PC-3 (cell line): ENCODE results near the gene GASK1B. TPM values are rescaled to one million over a fixed set of nuclear protein-coding genes. Genes with fewer than 3 reads are reported as not detected.

Source experiments
- ATAC-seq: fragments of 200-7000 bp; cut with Tn5 transposase; 2 replicates; pipeline ENCODE4 v1.9.1; 2020; ENCODE audit warnings: mild to moderate bottlenecking, moderate library complexity
- BruUV-seq: library from RNA; stranded (reverse); fragments of 400-500 nt; replicated peaks from 2 replicates; lab custom pipeline; 2021; lab: Mats Ljungman, UMichigan
- CTCF ChIA-PET: fragments of 300-600 bp; sonication (Branson Sonifier 250); formaldehyde crosslinking; loops from one replicate; lab custom pipeline; 2022; ENCODE audit warnings: antibody characterized with exemption; lab: Charles Lee
- POLR2A ChIA-PET: fragments of 300-600 bp; sonication (Branson Sonifier 250); formaldehyde crosslinking; loops from one replicate; lab custom pipeline; 2022; ENCODE audit warnings: antibody characterized with exemption; ENCODE audit not compliant: unreplicated experiment; lab: Charles Lee
- DNase-seq: peaks from one replicate; pipeline ENCODE4 v3.0.0-alpha.2; 2015
- H2AFZ ChIP-seq: fragments of 300-600 bp; sonication (generic); 2 replicates; pipeline ENCODE4 v1.6.0; 2016; ENCODE audit warnings: antibody characterized with exemption, low read length
- H3F3A ChIP-seq: fragments of 300-600 bp; sonication (generic); one replicate; pipeline ENCODE4 v1.6.0; 2017; ENCODE audit warnings: antibody characterized with exemption, low read length, control low read depth, mild to moderate bottlenecking; ENCODE audit not compliant: unreplicated experiment
- H3K27ac ChIP-seq: fragments of 300-600 bp; sonication (generic); 2 replicates; pipeline ENCODE4 v1.5.1; 2016; ENCODE audit warnings: mild to moderate bottlenecking, low read length
- H3K27me3 ChIP-seq: fragments of 300-600 bp; sonication (generic); 2 replicates; pipeline ENCODE4 v1.6.1; 2016; ENCODE audit warnings: low read length, mixed read lengths
- H3K36me3 ChIP-seq: fragments of 300-600 bp; sonication (generic); 2 replicates; pipeline ENCODE4 v1.6.1; 2016; ENCODE audit warnings: low read depth, mixed run types, low read length, mixed read lengths
- H3K4me1 ChIP-seq: fragments of 300-600 bp; sonication (generic); 2 replicates; pipeline ENCODE4 v1.5.1; 2016; ENCODE audit warnings: low read length; ENCODE audit not compliant: insufficient read depth
- H3K4me2 ChIP-seq: fragments of 300-600 bp; sonication (generic); 2 replicates; pipeline ENCODE4 v1.6.0; 2016; ENCODE audit warnings: low read length
- H3K4me3 ChIP-seq: fragments of 300-600 bp; sonication (generic); 2 replicates; pipeline ENCODE4 v1.5.1; 2016; ENCODE audit warnings: mild to moderate bottlenecking, low read length, mixed read lengths
- H3K79me2 ChIP-seq: fragments of 300-600 bp; sonication (generic); 2 replicates; pipeline ENCODE4 v1.6.1; 2017; ENCODE audit warnings: low read length, mixed read lengths
- H3K9ac ChIP-seq: fragments of 300-600 bp; sonication (generic); 2 replicates; pipeline ENCODE4 v1.6.0; 2016; ENCODE audit warnings: mild to moderate bottlenecking, low read length
- H3K9me2 ChIP-seq: fragments of 300-600 bp; sonication (generic); replicated peaks from 2 replicates; pipeline ENCODE4 v1.6.1; 2016; ENCODE audit warnings: mixed run types, low read length, mixed read lengths
- H3K9me3 ChIP-seq: fragments of 300-600 bp; sonication (generic); 2 replicates; pipeline ENCODE4 v1.6.1; 2016; ENCODE audit warnings: low read length, mixed read lengths
- H4K20me1 ChIP-seq: fragments of 300-600 bp; sonication (generic); 2 replicates; pipeline ENCODE4 v1.6.1; 2016; ENCODE audit warnings: low read length, mixed read lengths
- CTCF ChIP-seq: fragments of 300-600 bp; sonication (generic); conservative IDR thresholded peaks from 2 replicates; pipeline ENCODE4 v1.5.1; 2017; ENCODE audit warnings: antibody characterized with exemption, low read depth, mild to moderate bottlenecking, low read length
- EZH2 ChIP-seq: fragments of 300-600 bp; sonication (generic); IDR thresholded peaks from one replicate; pipeline ENCODE4 v1.6.1; 2017; ENCODE audit warnings: antibody characterized with exemption, mild to moderate bottlenecking, low read length; ENCODE audit not compliant: unreplicated experiment
- EZH2phosphoT487 ChIP-seq: fragments of 300-600 bp; sonication (generic); IDR thresholded peaks from 2 replicates; pipeline ENCODE4 v1.6.1; 2018; ENCODE audit warnings: mild to moderate bottlenecking, antibody characterized with exemption, low read length, borderline replicate concordance
- intact Hi-C: fragments of 100-400 bp; cut with micrococcal nuclease; formaldehyde crosslinking; loops from 2 replicates; pipeline ENCODE4 v1.9.0; 2023
- total RNA-seq: library from RNA; depleted of rRNA; stranded (reverse); fragments of >200 nt; gene quantifications from 2 replicates; pipeline ENCODE4 v1.2.3, GENCODE V29; 2014

The GASK1B gene
- total RNA-seq, 1 experiment from 2014 or later, result 0.51 TPM

- Histone ChIP-seq H3K79me2 (no peaks in the 10 kb centered on the region), H3K27me3 (no peaks in the 10 kb centered on the region), H3K27ac (no peak overlapping the region), H3K9me2 (no peaks in the 10 kb centered on the region), H3K36me3 (no peaks in the 10 kb centered on the region), H3K4me3 (no peak overlapping the region), H4K20me1 (no peaks in the 10 kb centered on the region), H3K9me3 (no peaks in the 10 kb centered on the region), H3K9ac (no peak overlapping the region), H2AFZ (no peak overlapping the region), H3K4me1 (peaks cover 11% of the 10 kb centered on the region), H3F3A (no peaks in the 10 kb centered on the region), H3K4me2 (no peak overlapping the region)
- DNase-seq, result no peak
- CTCF ChIA-PET, result no interaction called here
- POLR2A ChIA-PET, result no interaction called here
- no TSS peak for BruUV-seq
- no peak for ATAC-seq
- TF ChIP-seq CTCF (no peak), EZH2 (no peak), EZH2phosphoT487 (no peak)
- intact Hi-C loops, result no loop called here
These were observed 36.3 kb upstream of the GASK1B start for GRCh38 chr4:158208963-158209640.

DNA sequence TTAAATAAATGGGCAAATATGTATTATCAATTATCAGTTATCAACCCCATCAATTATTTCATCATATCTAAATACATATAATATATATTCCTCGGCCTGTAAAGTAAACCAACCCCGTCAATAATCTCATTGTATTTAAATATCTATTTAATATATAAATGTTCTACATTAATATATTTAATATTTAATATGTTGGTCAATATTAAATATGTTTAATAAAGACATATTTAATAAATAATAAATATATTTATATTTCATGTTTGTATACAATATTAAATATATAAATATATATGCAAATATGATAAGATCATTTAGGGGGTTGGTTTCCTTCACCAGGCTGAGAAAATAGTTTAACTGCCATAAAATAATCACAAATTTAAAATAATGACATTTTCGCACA lies 31.1 kb upstream of the GASK1B start:
- DNase-seq, result no peak
- no peaks in the 10 kb centered on the region for H3K27me3 ChIP-seq
- no peaks in the 10 kb centered on the region for H3F3A ChIP-seq
- no peaks in the 10 kb centered on the region for H3K4me1 ChIP-seq
- intact Hi-C loops, result no loop called here
- no peak overlapping the region for H2AFZ ChIP-seq
- no peak overlapping the region for H3K4me3 ChIP-seq
- no peaks in the 10 kb centered on the region for H3K9me2 ChIP-seq
- no peaks in the 10 kb centered on the region for H4K20me1 ChIP-seq
- ChIA-PET CTCF (no interaction called here), POLR2A (no interaction called here)
- no peaks in the 10 kb centered on the region for H3K9me3 ChIP-seq
- no peak overlapping the region for H3K9ac ChIP-seq
- no peak overlapping the region for H3K4me2 ChIP-seq
- ATAC-seq, result no peak
- H3K36me3 ChIP-seq, result no peaks in the 10 kb centered on the region
- BruUV-seq, result no TSS peak
- H3K27ac ChIP-seq, result no peak overlapping the region
- H3K79me2 ChIP-seq, result no peaks in the 10 kb centered on the region
- TF ChIP-seq EZH2phosphoT487, result no peak

DNA sequence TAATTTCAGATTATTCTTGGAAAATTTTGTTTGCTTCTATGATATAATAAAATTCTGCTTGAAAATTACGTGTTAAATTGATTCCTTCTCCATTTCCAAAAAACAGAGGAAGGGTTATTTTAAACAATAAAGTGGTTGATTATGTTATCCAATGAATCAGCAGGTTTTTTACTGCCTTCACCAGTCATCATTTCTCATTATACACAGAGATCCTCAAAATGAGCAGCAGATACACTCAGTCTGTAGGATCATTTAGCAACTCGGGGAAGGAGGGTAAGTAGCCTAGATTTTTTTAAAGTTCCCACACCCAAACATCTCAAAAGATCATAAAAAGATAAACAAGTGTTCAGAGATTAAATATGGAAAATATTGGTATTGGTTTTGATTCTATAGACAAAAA lies 30.6 kb upstream of the GASK1B start:
- Histone ChIP-seq H3K9me3 (no peaks in the 10 kb centered on the region), H4K20me1 (no peaks in the 10 kb centered on the region), H3K36me3 (no peaks in the 10 kb centered on the region), H2AFZ (no peak overlapping the region), H3K9me2 (no peaks in the 10 kb centered on the region), H3K27me3 (no peaks in the 10 kb centered on the region), H3K9ac (no peak overlapping the region), H3F3A (no peaks in the 10 kb centered on the region), H3K27ac (no peak overlapping the region), H3K4me3 (no peak overlapping the region), H3K4me1 (no peaks in the 10 kb centered on the region), H3K4me2 (no peak overlapping the region), H3K79me2 (no peaks in the 10 kb centered on the region)
- ATAC-seq, result no peak
- TF ChIP-seq EZH2phosphoT487 (no peak), EZH2 (no peak), CTCF (no peak)
- POLR2A ChIA-PET, result no interaction called here
- BruUV-seq, result no TSS peak
- intact Hi-C loops, result no loop called here
- CTCF ChIA-PET, result no interaction called here
- DNase-seq, result no peak
